ENCODE results near the gene MPP4. TPM values are rescaled to one million over a fixed set of nuclear protein-coding genes. Genes with fewer than 3 reads are reported as not detected.

MPP4 gene, protein sequence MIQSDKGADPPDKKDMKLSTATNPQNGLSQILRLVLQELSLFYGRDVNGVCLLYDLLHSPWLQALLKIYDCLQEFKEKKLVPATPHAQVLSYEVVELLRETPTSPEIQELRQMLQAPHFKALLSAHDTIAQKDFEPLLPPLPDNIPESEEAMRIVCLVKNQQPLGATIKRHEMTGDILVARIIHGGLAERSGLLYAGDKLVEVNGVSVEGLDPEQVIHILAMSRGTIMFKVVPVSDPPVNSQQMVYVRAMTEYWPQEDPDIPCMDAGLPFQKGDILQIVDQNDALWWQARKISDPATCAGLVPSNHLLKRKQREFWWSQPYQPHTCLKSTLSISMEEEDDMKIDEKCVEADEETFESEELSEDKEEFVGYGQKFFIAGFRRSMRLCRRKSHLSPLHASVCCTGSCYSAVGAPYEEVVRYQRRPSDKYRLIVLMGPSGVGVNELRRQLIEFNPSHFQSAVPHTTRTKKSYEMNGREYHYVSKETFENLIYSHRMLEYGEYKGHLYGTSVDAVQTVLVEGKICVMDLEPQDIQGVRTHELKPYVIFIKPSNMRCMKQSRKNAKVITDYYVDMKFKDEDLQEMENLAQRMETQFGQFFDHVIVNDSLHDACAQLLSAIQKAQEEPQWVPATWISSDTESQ
- not detected in 2 replicates for total RNA-seq (2021)
- percentile 34 among the genes with signal in this experiment for Bru-seq, nascent RNA
- percentile 31 among the genes with signal in this experiment for BruChase-seq, experiment 1, labeled RNA remaining after a 2-hour chase
- BruChase-seq, experiment 2, labeled RNA remaining after a 6-hour chase: percentile 33 among the genes with signal in this experiment
- long read RNA-seq: 0 reads

DNA sequence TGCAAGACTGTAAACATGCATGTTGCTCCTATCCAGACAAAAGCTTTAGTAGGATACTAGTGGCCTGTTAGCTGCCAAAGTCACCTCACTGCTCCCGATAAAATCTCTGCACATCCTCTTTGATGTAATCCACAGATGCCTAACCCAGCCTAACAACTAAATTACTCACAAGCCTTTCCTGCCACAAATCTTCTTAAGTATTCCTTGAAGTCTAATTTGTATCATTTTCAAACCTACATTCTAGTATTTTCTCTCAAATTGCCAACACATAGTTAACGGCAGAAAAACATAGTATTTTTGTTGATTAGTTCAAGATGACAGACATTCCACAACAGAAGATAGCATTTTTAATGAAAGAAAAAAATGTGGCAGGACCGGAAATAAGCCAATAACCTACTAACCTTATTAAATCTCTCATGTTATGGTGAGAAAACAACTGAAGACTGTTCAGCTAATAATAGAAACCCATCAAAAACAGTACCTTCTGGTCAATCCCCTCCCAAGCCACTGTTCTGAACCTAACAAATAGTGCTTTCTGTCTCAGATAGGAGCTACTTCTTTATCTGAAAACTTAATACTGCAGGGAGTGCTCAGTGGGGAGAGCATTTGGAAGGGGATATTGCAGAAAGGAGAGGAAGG lies at the start of gene MPP4:
TSS of gene MPP4 (minus strand) at position 57 of the 639 bp plus-strand sequence. CDS start 4,690 bp downstream, outside the sequence.
- POLR2A ChIA-PET (ENCODE audit: unreplicated experiment): no interaction called here
- peak within 1 kb of the TSS; percentile 46 for H3K27ac ChIP-seq

DNA sequence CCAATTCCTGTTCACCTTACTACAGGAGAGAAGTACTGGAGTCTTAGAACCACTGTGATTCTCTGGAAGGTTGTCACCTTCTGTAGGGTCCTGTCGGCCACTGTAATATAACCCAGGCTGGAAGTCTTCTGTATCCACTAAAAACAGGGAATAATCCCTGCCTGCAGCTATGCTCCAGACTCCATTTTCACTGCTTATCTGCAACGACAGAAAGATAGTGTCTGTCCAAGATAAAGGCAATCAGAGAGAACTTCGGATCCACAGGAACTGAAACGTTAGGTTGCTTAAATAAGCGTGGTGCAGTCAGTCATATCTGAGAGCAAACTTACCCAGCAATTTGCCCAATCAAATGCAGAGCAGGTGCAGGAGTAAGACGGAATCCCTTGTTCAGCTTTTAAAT lies 48.1 kb upstream of the MPP4 start:
- H3K9me3 ChIP-seq (ENCODE audit: insufficient read depth, low read depth): no peaks in the 10 kb centered on the region
- H4K20me1 ChIP-seq (ENCODE audit: insufficient read depth): no peaks in the 10 kb centered on the region; the same call in 1 of the 2 replicates
- no peaks in the 10 kb centered on the region for H3K4me1 ChIP-seq (replicated peaks; ENCODE audit: insufficient read depth)
- no peaks in the 10 kb centered on the region for H3K9me2 ChIP-seq (ENCODE audit: insufficient read depth)
- H3K4me3 ChIP-seq: no peak overlapping the region
- H3K27me3 ChIP-seq (ENCODE audit: insufficient read depth, low read depth): no peaks in the 10 kb centered on the region
- ChIA-PET CTCF (no interaction called here), POLR2A (ENCODE audit: unreplicated experiment) (no interaction called here)
- BruUV-seq (replicated peaks): no TSS peak
- no peaks in the 10 kb centered on the region for H3K36me3 ChIP-seq (ENCODE audit: low read depth)
- intact Hi-C loops (cut with micrococcal nuclease; ENCODE audit: unreplicated experiment): no loop called here
- no peaks in the 10 kb centered on the region for H3K79me2 ChIP-seq (ENCODE audit: low read depth)
- DNase-seq: no peak
- TF ChIP-seq EZH2 (IDR thresholded peaks at IDR 0.05; ENCODE audit: low read depth) (no peak), CTCF (conservative IDR thresholded peaks at IDR 0.05) (no peak)
- H3F3A ChIP-seq (ENCODE audit: insufficient read depth, low read depth): peaks cover 9% of the 10 kb centered on the region; the same call in 1 of the 2 replicates
- no peak overlapping the region for H3K27ac ChIP-seq
- no peak overlapping the region for H2AFZ ChIP-seq
- H3K4me2 ChIP-seq: no peak overlapping the region

More for the DNA sequence above, at the start of gene MPP4:
- intact Hi-C loops (cut with micrococcal nuclease; ENCODE audit: unreplicated experiment): no loop called here
- no peaks in the 10 kb centered on the region for H3K9me2 ChIP-seq (ENCODE audit: insufficient read depth)
- no peaks in the 10 kb centered on the region for H3K9me3 ChIP-seq (ENCODE audit: insufficient read depth, low read depth)
- no TSS peak for BruUV-seq (replicated peaks)
- DNase-seq: peak in 1 of 2 experiments; percentile 54
- no peak within 1 kb of the TSS for H3K4me3 ChIP-seq
- H3K4me2 ChIP-seq: peak within 1 kb of the TSS; percentile 31
- no peak within 1 kb of the TSS for H2AFZ ChIP-seq
- H3F3A ChIP-seq (ENCODE audit: insufficient read depth, low read depth): peaks cover 20% of the 10 kb centered on the region; the same call in 1 of the 2 replicates
- peaks cover 35% of the 10 kb centered on the region for H3K4me1 ChIP-seq (replicated peaks; ENCODE audit: insufficient read depth)
- no peaks in the 10 kb centered on the region for H4K20me1 ChIP-seq (ENCODE audit: insufficient read depth)
- CTCF ChIA-PET: no interaction called here
- no peaks in the 10 kb centered on the region for H3K79me2 ChIP-seq (ENCODE audit: low read depth)
- H3K27me3 ChIP-seq (ENCODE audit: insufficient read depth, low read depth): no peaks in the 10 kb centered on the region
- H3K36me3 ChIP-seq (ENCODE audit: low read depth): 0 out of 2 replicates have a peak, but pooled peaks cover 7% of the 10 kb centered on the region
- TF ChIP-seq CTCF (conservative IDR thresholded peaks at IDR 0.05) (no peak), EZH2 (IDR thresholded peaks at IDR 0.05; ENCODE audit: low read depth) (no peak)

DNA sequence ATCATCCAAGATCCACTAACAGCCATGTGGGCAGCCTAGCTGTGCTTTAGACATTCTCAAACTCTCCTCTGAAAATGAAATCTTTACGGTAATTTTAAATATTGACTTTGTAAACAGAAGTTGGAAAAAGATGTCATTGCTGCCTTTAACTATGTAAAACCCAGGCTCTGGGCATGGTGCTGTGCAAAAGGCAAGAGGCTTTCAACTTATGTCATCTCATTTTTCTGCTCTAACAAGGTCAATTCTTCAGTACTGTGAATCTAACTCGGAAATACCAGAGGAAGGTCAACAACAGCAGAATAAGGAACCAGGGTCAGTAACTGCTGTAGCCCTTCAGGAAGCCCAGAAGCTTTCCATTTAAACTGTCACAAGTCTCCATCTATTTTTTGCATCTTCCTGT lies 37.0 kb upstream of the MPP4 start:
- H3K9me3 ChIP-seq (ENCODE audit: insufficient read depth, low read depth): no peaks in the 10 kb centered on the region
- H3K36me3 ChIP-seq (ENCODE audit: low read depth): peaks cover 9% of the 10 kb centered on the region
- H4K20me1 ChIP-seq (ENCODE audit: insufficient read depth): no peaks in the 10 kb centered on the region
- ChIA-PET CTCF (no interaction called here), POLR2A (ENCODE audit: unreplicated experiment) (no interaction called here)
- no peak for DNase-seq
- no peak overlapping the region for H3K27ac ChIP-seq
- no peak for TF ChIP-seq CTCF (conservative IDR thresholded peaks at IDR 0.05)
- no peak for TF ChIP-seq EZH2 (IDR thresholded peaks at IDR 0.05; ENCODE audit: low read depth)
- intact Hi-C loops (cut with micrococcal nuclease; ENCODE audit: unreplicated experiment): no loop called here
- H3K9me2 ChIP-seq (ENCODE audit: insufficient read depth): no peaks in the 10 kb centered on the region; the same call in 1 of the 2 replicates
- no TSS peak for BruUV-seq (replicated peaks)
- H2AFZ ChIP-seq: no peak overlapping the region
- H3F3A ChIP-seq (ENCODE audit: insufficient read depth, low read depth): no peaks in the 10 kb centered on the region
- no peak overlapping the region for H3K4me3 ChIP-seq
- H3K27me3 ChIP-seq (ENCODE audit: insufficient read depth, low read depth): no peaks in the 10 kb centered on the region
- no peaks in the 10 kb centered on the region for H3K79me2 ChIP-seq (ENCODE audit: low read depth)
- H3K4me2 ChIP-seq: no peak overlapping the region
- H3K4me1 ChIP-seq (replicated peaks; ENCODE audit: insufficient read depth): no peaks in the 10 kb centered on the region

Data from PC-9 (cell line).